H7 (cell line): ENCODE data around the gene ZNF235. TPM values are rescaled to one million over a fixed set of nuclear protein-coding genes. Genes with fewer than 3 reads are reported as not detected.
"Not testable (repeated sequence)": the region's sequence is repeated elsewhere in the genome, so short reads cannot be mapped to it uniquely, and the experiment has no call there.

Source experiments
- DNase-seq: peaks from one replicate; pipeline ENCODE4 v3.0.0; 2012
- H3K27me3 ChIP-seq: 2 replicates; pipeline ENCODE4 v1.6.0; 2011; ENCODE audit warnings: mild to moderate bottlenecking, low read length; ENCODE audit not compliant: control insufficient read depth, insufficient read depth
- H3K36me3 ChIP-seq: replicated peaks from 2 replicates; pipeline ENCODE4 v1.5.1; 2011; ENCODE audit warnings: low read length; ENCODE audit not compliant: control insufficient read depth, insufficient read depth
- H3K4me3 ChIP-seq: 2 replicates; pipeline ENCODE4 v1.5.1; 2011; ENCODE audit warnings: low read depth, mild to moderate bottlenecking, control low read depth, low read length, moderate library complexity; ENCODE audit not compliant: insufficient read depth
- total RNA-seq: library from RNA; depleted of rRNA; stranded (reverse); fragments of >200 nt; shearing (Covaris generic); gene quantifications from 2 replicates; pipeline ENCODE4 v1.2.3, GENCODE V29; 2014

Gene ZNF235
- total RNA-seq, 1 experiment from 2014 or later: 1.6 TPM

DNA sequence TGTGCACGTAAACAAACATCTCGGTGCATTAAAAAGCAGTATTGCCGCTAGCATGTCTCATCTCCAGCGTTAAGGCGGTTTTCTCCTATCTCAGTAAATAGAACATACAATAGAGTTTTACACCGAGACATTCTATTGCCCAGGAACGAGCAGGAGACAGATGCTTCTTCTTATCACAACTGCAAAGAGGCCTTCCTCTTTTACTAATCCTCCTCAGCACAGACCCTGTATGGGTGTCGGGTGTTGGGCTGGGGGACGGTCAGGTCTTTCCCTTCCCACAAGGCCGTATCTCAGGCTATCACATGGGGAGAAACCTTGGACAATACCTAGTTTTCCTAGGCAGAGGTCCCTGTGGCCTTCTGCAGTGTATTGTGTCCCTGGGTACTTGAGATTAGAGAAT, 23.9 kb downstream of the ZNF235 start:
- H3K4me3 ChIP-seq: no peak overlapping the region
- DNase-seq: no peak
- H3K36me3 ChIP-seq: no peaks in the 10 kb centered on the region
- no peaks in the 10 kb centered on the region for H3K27me3 ChIP-seq

DNA sequence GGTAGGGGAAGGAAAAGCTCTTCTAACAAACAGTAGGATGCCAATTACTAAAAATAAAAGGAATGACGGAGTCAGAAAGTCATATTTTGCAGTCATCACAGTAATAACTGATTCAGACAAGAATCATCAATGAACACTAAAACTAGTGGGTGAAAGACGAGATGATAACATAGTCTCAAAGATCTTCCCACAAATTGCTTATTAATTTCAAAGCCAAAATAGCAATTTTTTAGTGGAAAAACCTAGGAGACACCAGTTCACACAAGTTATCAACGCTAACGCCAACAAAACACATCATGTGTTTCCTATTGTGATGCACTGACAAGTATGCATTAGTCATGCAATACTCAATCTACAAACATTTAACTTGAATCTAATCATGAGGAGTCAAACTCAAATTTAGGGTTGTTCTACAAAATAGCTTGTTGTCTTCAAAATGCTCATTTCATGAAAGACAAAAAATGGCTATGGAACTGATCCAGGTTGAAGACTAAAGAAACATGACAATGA, 26.6 kb downstream of the ZNF235 start:
- peaks cover 1% of the 10 kb centered on the region; the same call in 1 of the 2 replicates for H3K36me3 ChIP-seq
- no peak for DNase-seq
- H3K27me3 ChIP-seq: no peaks in the 10 kb centered on the region
- no peak overlapping the region for H3K4me3 ChIP-seq

- Histone ChIP-seq H3K4me3 (no peak overlapping the region), H3K27me3 (no peaks in the 10 kb centered on the region), H3K36me3 (peaks cover 1% of the 10 kb centered on the region; the same call in 1 of the 2 replicates)
- DNase-seq: no peak
These were observed 27.5 kb downstream of the ZNF235 start for GRCh38 chr19:44277331-44277730.

- Histone ChIP-seq H3K4me3 (no peak overlapping the region; the same call in 1 of the 2 replicates), H3K27me3 (no peaks in the 10 kb centered on the region), H3K36me3 (no peaks in the 10 kb centered on the region)
- no peak for DNase-seq
These were observed 44.0 kb downstream of the ZNF235 start for GRCh38 chr19:44260695-44261446.

- no peaks in the 10 kb centered on the region for H3K27me3 ChIP-seq
- peak; percentile 18 for DNase-seq
- peak overlapping the region; percentile 54 for H3K4me3 ChIP-seq
- H3K36me3 ChIP-seq: no peaks in the 10 kb centered on the region
These were observed 44.5 kb downstream of the ZNF235 start for GRCh38 chr19:44260343-44260681.

- Histone ChIP-seq H3K27me3 (no peaks in the 10 kb centered on the region), H3K4me3 (no peak overlapping the region), H3K36me3 (no peaks in the 10 kb centered on the region)
- DNase-seq: no peak
These were observed 45.9 kb downstream of the ZNF235 start for GRCh38 chr19:44258835-44259413.

- Histone ChIP-seq H3K4me3 (no peak overlapping the region), H3K27me3 (no peaks in the 10 kb centered on the region), H3K36me3 (no peaks in the 10 kb centered on the region)
- DNase-seq: no peak
These were observed 46.7 kb downstream of the ZNF235 start for GRCh38 chr19:44258136-44258535.

- H3K36me3 ChIP-seq: no peaks in the 10 kb centered on the region
- H3K27me3 ChIP-seq: no peaks in the 10 kb centered on the region
- H3K4me3 ChIP-seq: no peak overlapping the region
- no peak for DNase-seq
These were observed 49.0 kb downstream of the ZNF235 start for GRCh38 chr19:44255705-44256411.

GRCh38 chr19:44254496-44254895, 50.3 kb downstream of the ZNF235 start:
- no peak for DNase-seq

GRCh38 chr19:44253392-44253791, 51.4 kb downstream of the ZNF235 start:
- not testable (repeated sequence) for H3K27me3 ChIP-seq, H3K36me3 ChIP-seq, H3K4me3 ChIP-seq, DNase-seq

More at GRCh38 chr19:44254496-44254895, 50.3 kb downstream of the ZNF235 start:
- Histone ChIP-seq H3K4me3 (no peak overlapping the region), H3K36me3 (no peaks in the 10 kb centered on the region), H3K27me3 (no peaks in the 10 kb centered on the region)

DNA sequence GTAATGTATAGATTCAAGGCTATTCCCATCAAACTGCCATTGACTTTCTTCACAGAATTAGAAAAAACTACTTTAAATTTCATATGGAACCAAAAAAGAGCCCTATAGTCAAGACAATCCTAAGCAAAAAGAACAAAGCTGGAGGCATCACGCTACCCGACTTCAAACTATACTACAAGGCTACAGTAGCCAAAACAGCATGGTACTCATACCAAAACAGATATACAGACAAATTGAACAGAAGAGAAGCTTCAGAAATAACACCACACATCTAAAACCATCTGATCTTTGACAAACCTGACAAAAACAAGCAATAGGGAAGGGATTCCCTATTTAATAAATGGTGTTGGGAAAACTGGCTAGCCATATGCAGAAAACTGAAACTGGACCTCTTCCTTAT, 52.5 kb downstream of the ZNF235 start:
- not testable (repeated sequence) for DNase-seq, H3K4me3 ChIP-seq, H3K36me3 ChIP-seq, H3K27me3 ChIP-seq

- Histone ChIP-seq H3K27me3 (no peaks in the 10 kb centered on the region), H3K36me3 (peaks cover 23% of the 10 kb centered on the region), H3K4me3 (no peak overlapping the region)
- DNase-seq: no peak
These were observed 68.4 kb downstream of the ZNF235 start for GRCh38 chr19:44236384-44236783.
